Lung microvascular endothelial cell (primary cell): Measurements from ENCODE around the gene TSNAXIP1. TPM values are rescaled to one million over a fixed set of nuclear protein-coding genes. Genes with fewer than 3 reads are reported as not detected.
"Not testable (repeated sequence)": the region's sequence is repeated elsewhere in the genome, so short reads cannot be mapped to it uniquely, and the experiment has no call there.

Source experiments
- DNase-seq, 2 donors: peaks; one replicate each; pipeline versions ENCODE4 v3.0.0 to v3.0.0-alpha.2; 2010; ENCODE audit warnings: low read depth in 2 of 2
- total RNA-seq: library from RNA; depleted of rRNA; stranded (reverse); fragments of >200 nt; gene quantifications from 2 replicates; pipeline ENCODE4 v1.2.1, GENCODE V29; 2014

Gene TSNAXIP1
- total RNA-seq, 1 donor from 2014 or later = 0.40 TPM

- peak; percentile 89 to 92 for DNase-seq
Observed at GRCh38 chr16:67833415-67834241, 26.9 kb downstream of the TSNAXIP1 start.

GRCh38 chr16:67834242-67834614, 27.5 kb downstream of the TSNAXIP1 start:
- DNase-seq = no peak

- DNase-seq = not testable (repeated sequence)
Observed at GRCh38 chr16:67837190-67837589, 30.5 kb downstream of the TSNAXIP1 start.

GRCh38 chr16:67837811-67838210, 31.1 kb downstream of the TSNAXIP1 start:
- no peak for DNase-seq

- DNase-seq = no peak
Observed at GRCh38 chr16:67841198-67841815, 34.6 kb downstream of the TSNAXIP1 start.

- DNase-seq = peak; percentile 96 to 97
Observed at GRCh38 chr16:67841816-67842508, 35.3 kb downstream of the TSNAXIP1 start, which contains the start of gene THAP11. Gene THAP11 (plus strand): TSS chr16:67842320. CDS start chr16:67842555, 235 bp downstream.

GRCh38 chr16:67842509-67843342, 36.0 kb downstream of the TSNAXIP1 start:
- DNase-seq = peak; percentile 71 to 74

GRCh38 chr16:67843343-67843765, 36.7 kb downstream of the TSNAXIP1 start:
- peak in 1 of 2 donors; percentile 59 for DNase-seq

- DNase-seq = peak in 1 of 2 donors; percentile 9
Observed at GRCh38 chr16:67844497-67844896, 37.8 kb downstream of the TSNAXIP1 start.

GRCh38 chr16:67845291-67846062, 38.8 kb downstream of the TSNAXIP1 start:
- DNase-seq = no peak

- peak in 1 of 2 donors; percentile 18 for DNase-seq
Observed at GRCh38 chr16:67846063-67846319, 39.3 kb downstream of the TSNAXIP1 start.

GRCh38 chr16:67846320-67847063, 39.8 kb downstream of the TSNAXIP1 start, which contains the start of gene NUTF2:
Gene NUTF2 (plus strand): TSS chr16:67846933. CDS start chr16:67865131, 18,198 bp downstream.
- peak; percentile 90 to 95 for DNase-seq

- peak; percentile 50 to 74 for DNase-seq
Observed at GRCh38 chr16:67847064-67847861, 40.6 kb downstream of the TSNAXIP1 start, which contains the start of gene CENPT. Gene CENPT (minus strand): TSS chr16:67847693. CDS start chr16:67833859, 13,834 bp downstream.

GRCh38 chr16:67848118-67848517, 41.4 kb downstream of the TSNAXIP1 start:
- no peak for DNase-seq

- DNase-seq = no peak
Observed at GRCh38 chr16:67853670-67854069, 47.0 kb downstream of the TSNAXIP1 start.

- no peak for DNase-seq
Observed at GRCh38 chr16:67855789-67856188, 49.1 kb downstream of the TSNAXIP1 start.

- no peak for DNase-seq
Observed at GRCh38 chr16:67856927-67857546, 50.3 kb downstream of the TSNAXIP1 start.

- peak; percentile 88 to 97 for DNase-seq
Observed at GRCh38 chr16:67857547-67858233, 51.0 kb downstream of the TSNAXIP1 start.
